SIG-M5 (cell line): ENCODE measurements around the gene ATP6V1G2.

Experiments used
- DNase-seq: peaks from one replicate; lab custom pipeline; 2025; lab: John Stamatoyannopoulos, UW

ATP6V1G2 gene

DNA sequence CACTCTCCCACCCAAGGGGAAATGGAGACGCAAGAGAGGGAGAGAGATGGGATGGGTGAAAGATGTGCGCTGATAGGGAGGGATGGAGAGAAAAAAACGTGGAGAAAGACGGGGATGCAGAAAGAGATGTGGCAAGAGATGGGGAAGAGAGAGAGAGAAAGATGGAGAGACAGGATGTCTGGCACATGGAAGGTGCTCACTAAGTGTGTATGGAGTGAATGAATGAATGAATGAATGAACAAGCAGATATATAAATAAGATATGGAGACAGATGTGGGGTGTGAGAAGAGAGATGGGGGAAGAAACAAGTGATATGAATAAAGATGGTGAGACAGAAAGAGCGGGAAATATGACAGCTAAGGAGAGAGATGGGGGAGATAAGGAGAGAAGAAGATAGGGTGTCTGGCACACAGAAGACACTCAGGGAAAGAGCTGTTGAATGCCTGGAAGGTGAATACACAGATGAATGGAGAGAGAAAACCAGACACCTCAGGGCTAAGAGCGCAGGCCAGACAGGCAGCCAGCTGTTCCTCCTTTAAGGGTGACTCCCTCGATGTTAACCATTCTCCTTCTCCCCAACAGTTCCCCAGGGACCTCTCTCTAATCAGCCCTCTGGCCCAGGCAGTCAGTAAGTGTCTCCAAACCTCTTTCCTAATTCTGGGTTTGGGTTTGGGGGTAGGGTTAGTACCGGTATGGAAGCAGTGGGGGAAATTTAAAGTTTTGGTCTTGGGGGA is 29.7 kb upstream of the ATP6V1G2 start:
- DNase-seq: no peak

DNA sequence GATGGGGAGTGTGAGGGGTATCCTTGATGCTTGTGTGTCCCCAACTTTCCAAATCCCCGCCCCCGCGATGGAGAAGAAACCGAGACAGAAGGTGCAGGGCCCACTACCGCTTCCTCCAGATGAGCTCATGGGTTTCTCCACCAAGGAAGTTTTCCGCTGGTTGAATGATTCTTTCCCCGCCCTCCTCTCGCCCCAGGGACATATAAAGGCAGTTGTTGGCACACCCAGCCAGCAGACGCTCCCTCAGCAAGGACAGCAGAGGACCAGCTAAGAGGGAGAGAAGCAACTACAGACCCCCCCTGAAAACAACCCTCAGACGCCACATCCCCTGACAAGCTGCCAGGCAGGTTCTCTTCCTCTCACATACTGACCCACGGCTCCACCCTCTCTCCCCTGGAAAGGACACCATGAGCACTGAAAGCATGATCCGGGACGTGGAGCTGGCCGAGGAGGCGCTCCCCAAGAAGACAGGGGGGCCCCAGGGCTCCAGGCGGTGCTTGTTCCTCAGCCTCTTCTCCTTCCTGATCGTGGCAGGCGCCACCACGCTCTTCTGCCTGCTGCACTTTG is 29.0 kb upstream of the ATP6V1G2 start, which contains the start of gene TNF:
Gene TNF, plus strand, starts transcription at position 231 of the 567 bp plus-strand sequence. Its CDS starts 177 bp downstream, at position 408.
- peak; percentile 53 for DNase-seq

- DNase-seq: no peak
These were observed 28.0 kb upstream of the ATP6V1G2 start for GRCh38 chr6:31574106-31575061.

DNA sequence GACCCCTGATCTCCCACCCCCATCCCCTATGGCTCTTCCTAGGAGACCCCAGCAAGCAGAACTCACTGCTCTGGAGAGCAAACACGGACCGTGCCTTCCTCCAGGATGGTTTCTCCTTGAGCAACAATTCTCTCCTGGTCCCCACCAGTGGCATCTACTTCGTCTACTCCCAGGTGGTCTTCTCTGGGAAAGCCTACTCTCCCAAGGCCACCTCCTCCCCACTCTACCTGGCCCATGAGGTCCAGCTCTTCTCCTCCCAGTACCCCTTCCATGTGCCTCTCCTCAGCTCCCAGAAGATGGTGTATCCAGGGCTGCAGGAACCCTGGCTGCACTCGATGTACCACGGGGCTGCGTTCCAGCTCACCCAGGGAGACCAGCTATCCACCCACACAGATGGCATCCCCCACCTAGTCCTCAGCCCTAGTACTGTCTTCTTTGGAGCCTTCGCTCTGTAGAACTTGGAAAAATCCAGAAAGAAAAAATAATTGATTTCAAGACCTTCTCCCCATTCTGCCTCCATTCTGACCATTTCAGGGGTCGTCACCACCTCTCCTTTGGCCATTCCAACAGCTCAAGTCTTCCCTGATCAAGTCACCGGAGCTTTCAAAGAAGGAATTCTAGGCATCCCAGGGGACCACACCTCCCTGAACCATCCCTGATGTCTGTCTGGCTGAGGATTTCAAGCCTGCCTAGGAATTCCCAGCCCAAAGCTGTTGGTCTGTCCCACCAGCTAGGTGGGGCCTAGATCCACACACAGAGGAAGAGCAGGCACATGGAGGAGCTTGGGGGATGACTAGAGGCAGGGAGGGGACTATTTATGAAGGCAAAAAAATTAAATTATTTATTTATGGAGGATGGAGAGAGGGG is 27.1 kb upstream of the ATP6V1G2 start:
- DNase-seq: no peak

DNA sequence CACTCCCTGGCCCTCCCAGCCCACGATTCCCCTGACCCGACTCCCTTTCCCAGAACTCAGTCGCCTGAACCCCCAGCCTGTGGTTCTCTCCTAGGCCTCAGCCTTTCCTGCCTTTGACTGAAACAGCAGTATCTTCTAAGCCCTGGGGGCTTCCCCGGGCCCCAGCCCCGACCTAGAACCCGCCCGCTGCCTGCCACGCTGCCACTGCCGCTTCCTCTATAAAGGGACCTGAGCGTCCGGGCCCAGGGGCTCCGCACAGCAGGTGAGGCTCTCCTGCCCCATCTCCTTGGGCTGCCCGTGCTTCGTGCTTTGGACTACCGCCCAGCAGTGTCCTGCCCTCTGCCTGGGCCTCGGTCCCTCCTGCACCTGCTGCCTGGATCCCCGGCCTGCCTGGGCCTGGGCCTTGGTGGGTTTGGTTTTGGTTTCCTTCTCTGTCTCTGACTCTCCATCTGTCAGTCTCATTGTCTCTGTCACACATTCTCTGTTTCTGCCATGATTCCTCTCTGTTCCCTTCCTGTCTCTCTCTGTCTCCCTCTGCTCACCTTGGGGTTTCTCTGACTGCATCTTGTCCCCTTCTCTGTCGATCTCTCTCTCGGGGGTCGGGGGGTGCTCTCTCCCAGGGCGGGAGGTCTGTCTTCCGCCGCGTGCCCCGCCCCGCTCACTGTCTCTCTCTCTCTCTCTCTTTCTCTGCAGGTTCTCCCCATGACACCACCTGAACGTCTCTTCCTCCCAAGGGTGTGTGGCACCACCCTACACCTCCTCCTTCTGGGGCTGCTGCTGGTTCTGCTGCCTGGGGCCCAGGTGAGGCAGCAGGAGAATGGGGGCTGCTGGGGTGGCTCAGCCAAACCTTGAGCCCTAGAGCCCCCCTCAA is 25.9 kb upstream of the ATP6V1G2 start, which contains the start of gene LTA:
Gene LTA, plus strand, starts transcription at position 249 of the 871 bp plus-strand sequence. Its CDS starts 454 bp downstream, at position 703.
- DNase-seq: no peak

DNA sequence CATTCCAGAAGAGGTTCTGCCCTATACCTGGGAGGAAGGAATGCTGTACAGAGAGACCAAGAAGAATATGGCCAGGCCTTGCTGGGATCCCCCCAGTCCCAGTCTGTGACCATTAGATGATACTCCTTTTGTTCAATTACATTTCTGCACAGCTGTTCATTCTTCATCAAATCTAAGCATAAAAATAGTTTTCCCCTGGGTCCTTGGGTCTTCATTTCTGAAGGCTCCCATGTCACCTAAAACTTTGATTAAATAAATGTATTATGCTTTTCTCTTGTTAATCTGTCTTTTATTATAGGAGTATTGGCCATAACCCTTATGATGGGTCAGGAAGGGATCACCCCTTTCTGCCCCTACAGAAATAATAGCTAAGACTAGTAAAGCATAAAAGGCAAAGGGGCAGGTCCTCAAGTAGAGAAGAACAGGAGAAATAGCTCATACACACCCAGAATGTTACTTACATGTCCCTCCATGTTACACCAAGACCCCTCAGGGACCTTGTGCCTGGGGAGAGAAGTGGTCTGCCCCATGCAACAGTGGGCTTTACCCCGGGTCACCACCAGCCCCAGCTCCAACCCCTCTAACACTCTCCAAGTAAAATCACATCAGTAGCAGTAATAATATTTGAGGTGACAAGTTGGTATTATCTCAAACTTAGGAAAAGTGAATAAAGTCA is 23.6 kb upstream of the ATP6V1G2 start:
- DNase-seq: no peak

DNA sequence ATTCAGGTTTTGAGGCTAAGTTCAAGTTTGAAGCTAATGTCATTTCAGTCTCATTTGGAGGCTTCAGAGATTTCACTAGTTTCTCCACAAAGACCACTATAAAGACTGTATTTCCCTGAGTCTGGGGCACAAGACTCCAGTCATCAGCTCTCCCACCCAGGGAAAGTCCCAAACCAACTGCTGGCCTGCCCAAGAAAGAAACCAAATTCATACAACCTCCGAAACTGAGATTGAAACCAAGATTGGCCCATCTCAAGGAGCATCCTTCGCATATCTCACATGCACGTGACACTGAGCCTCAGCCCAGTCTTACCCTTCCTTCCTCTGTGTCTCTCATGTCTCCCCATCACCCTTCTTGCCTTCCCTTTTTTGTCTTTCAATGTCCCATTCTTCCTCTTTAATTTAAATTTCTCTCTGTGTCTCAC is 22.1 kb upstream of the ATP6V1G2 start:
- DNase-seq: no peak

- DNase-seq: no peak
These were observed 21.3 kb upstream of the ATP6V1G2 start for GRCh38 chr6:31567531-31568370.

DNA sequence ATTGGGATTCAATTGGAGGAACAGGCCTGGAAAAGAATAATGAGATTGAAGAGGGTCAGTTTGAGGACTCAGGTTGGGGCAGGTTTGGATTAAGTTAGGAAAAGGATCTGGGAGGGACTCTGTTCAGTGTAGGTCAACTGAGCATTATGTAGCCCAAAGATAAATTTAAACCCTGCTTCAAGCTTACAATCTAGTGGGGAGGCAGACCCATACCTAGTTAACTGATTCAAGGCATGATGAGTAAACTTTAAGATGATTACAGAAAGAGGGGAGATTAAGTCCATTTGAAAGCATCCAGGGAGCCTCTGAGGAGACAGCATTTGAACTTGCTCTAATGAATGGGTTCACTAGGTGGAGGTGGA is 14.3 kb upstream of the ATP6V1G2 start:
- no peak for DNase-seq

DNA sequence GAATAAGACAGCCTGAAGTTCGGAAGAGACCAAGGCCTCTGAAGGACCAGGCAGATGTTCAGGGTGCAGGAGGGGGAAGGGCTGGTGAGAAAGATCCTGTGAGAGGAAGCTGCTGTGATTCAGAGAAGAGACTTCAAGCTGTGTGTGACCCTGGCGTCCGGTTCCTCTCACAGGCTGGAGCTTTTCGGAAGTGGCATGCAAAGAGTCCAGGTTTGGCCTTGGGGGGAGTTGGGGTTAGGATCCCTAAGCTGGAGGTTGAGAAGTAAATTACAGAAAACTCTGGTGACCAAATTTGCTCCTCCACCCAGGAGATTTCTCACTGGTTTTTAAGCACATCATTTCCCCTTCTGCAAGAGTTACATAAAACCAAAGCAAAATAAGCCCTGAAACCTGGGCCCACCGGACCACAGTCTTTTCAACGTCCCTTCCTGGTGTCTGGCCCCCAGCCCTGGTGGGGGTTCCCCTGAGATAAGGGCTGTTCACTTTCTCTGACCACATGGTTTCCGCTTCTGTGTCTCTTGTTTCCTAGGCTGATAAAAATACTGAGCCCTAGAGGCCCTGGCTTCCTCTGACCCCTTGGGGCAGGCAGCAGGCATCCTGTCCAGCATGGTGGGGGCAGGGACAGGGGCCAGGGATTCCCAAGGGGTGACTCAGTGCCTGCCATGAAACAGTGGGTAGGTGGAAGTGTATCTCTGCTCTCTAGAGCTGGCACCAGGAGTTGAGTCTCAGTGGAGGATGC is 13.7 kb upstream of the ATP6V1G2 start:
- peak; percentile 47 for DNase-seq

- DNase-seq: no peak
These were observed 13.2 kb upstream of the ATP6V1G2 start for GRCh38 chr6:31559606-31559957.

GRCh38 chr6:31558631-31559500 is 12.5 kb upstream of the ATP6V1G2 start:
- DNase-seq: peak; percentile 97

DNA sequence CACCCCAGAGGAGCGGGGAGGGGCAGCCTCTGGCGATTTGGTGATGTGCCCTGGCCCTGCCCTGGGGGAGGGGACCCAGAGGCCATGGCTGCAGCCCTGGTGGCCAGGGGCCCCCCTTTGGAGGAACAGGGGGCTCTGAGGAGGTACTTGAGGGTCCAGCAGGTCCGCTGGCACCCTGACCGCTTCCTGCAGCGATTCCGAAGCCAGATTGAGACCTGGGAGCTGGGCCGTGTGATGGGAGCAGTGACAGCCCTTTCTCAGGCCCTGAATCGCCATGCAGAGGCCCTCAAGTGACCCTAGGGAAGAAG is 11.9 kb upstream of the ATP6V1G2 start:
- no peak for DNase-seq

DNA sequence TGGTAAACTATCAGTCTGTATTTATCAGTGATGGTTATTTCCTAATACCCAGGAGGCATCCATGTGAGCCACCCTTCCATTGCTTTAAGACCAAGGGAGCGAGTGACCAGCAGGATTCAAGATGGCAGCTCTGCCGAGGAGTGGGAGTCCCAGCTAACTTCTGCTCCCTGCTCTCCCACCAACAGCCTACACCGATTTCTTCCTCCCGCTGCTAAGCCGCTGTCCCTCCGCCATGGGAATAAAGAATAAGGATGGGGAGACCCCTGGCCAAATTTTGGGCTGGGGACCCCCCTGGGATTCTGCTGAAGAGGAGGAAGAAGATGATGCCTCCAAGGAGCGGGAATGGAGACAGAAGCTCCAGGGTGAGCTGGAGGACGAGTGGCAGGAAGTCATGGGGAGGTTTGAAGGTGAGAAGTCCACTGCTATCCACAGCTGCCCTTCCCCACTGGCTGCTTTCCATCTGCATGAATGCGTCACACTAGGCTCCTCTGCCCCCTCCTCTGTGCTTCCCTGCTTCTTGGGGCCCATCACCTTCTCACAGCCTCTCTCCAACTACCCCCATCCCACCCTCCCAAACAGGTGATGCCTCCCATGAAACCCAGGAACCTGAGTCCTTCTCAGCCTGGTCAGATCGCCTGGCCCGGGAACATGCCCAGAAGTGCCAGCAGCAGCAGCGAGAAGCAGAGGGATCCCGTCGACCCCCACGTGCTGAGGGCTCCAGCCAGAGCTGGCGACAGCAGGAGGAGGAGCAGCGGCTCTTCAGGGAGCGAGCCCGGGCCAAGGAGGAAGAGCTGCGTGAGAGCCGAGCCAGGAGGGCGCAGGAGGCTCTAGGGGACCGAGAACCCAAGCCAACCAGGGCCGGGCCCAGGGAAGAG is 11.3 kb upstream of the ATP6V1G2 start:
- DNase-seq: no peak

- no peak for DNase-seq
These were observed 9.9 kb upstream of the ATP6V1G2 start for GRCh38 chr6:31556307-31556706.

DNA sequence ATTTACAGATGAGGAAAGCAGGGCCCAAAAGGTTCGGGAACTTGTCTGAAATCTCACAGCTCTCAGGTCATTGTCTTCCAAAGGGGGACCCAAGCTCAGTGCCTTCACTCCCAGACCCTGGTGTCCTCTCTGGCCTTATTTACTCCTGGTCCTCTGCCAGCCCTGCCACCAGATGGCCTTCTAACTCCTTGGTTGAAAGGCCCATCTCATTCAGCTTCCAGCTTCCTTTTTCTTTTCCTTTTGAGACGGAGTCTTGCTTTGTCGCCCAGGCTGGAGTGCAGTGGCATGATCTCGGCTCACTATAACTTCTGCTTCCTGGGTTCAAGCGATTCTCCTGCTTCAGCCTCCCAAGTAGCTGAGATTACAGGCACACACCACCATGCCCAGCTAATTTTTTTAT is 5.0 kb upstream of the ATP6V1G2 start:
- DNase-seq: peak; percentile 48

- no peak for DNase-seq
These were observed 2.1 kb upstream of the ATP6V1G2 start for GRCh38 chr6:31548544-31548873.
